Natural killer cell (primary cell): Measurements from ENCODE around the gene CSF1. TPM values are rescaled to one million over a fixed set of nuclear protein-coding genes. Genes with fewer than 3 reads are reported as not detected.

Source experiments
- ATAC-seq, 3 donors: fragments of 150-1000 bp in 2 of 3; fragments of 200-7000 bp in 1 of 3; cut with Tn5 transposase; 1 replicate in 1 of 3; 2 replicates in 2 of 3; pipeline ENCODE4 v1.10.0; 2021; ENCODE audit warnings: mild to moderate bottlenecking in 2 of 3, moderate library complexity in 2 of 3
- DNase-seq, 2 donors: peaks; one replicate each; pipeline versions ENCODE4 v3.0.0 to v3.0.0-alpha.2; 2013 to 2021; ENCODE audit warnings: mixed read lengths in 1 of 2
- H3K27ac ChIP-seq: one replicate; pipeline ENCODE4 v1.5.1; 2013; ENCODE audit warnings: mild to moderate bottlenecking, low read length
- H3K27me3 ChIP-seq: one replicate; pipeline ENCODE4 v1.6.1; 2013; ENCODE audit warnings: low read length; ENCODE audit not compliant: control insufficient read depth, insufficient read depth
- H3K36me3 ChIP-seq: one replicate; pipeline ENCODE4 v1.6.1; 2013; ENCODE audit warnings: low read length; ENCODE audit not compliant: control insufficient read depth, insufficient read depth
- H3K4me1 ChIP-seq: one replicate; pipeline ENCODE4 v1.6.1; 2013; ENCODE audit warnings: low read length; ENCODE audit not compliant: control insufficient read depth, insufficient read depth
- H3K4me3 ChIP-seq: one replicate; pipeline ENCODE4 v1.5.1; 2013; ENCODE audit warnings: low read length
- H3K9me3 ChIP-seq: one replicate; pipeline ENCODE4 v1.6.1; 2013; ENCODE audit warnings: low read length; ENCODE audit not compliant: control insufficient read depth, insufficient read depth
- H3K27ac Mint-ChIP-seq, 2 donors: one replicate each; pipeline ENCODE4 v1.8.0; 2022; ENCODE audit warnings: mild to moderate bottlenecking in 2 of 2, mixed read lengths in 2 of 2, moderate library complexity in 1 of 2
- H3K27me3 Mint-ChIP-seq, 2 donors: one replicate each; pipeline ENCODE4 v1.8.0; 2022; ENCODE audit warnings: low read depth in 2 of 2, mixed read lengths in 2 of 2
- H3K36me3 Mint-ChIP-seq: one replicate; pipeline ENCODE4 v1.8.0; 2022; ENCODE audit warnings: mixed read lengths
- H3K4me1 Mint-ChIP-seq, 2 donors: one replicate each; pipeline ENCODE4 v1.8.0; 2022; ENCODE audit warnings: mixed read lengths in 2 of 2
- H3K4me3 Mint-ChIP-seq: one replicate; pipeline ENCODE4 v1.8.0; 2022; ENCODE audit warnings: mild to moderate bottlenecking, moderate library complexity, mixed read lengths
- H3K9me3 Mint-ChIP-seq, 2 donors: one replicate each; pipeline ENCODE4 v1.8.0; 2022; ENCODE audit warnings: mixed read lengths in 2 of 2
- CTCF ChIP-seq: fragments of 200-600 bp; IDR thresholded peaks from one replicate; pipeline ENCODE4 v1.8.0; 2022; ENCODE audit warnings: antibody characterized with exemption
- WGBS: methylation state at CpG from one replicate; pipeline ENCODE4 v1.1.7; 2013; ENCODE audit warnings: missing lambda C conversion rate; ENCODE audit not compliant: insufficient coverage; 5-methylcytosine and 5-hydroxymethylcytosine counted together
- intact Hi-C: fragments of 100-400 bp; cut with micrococcal nuclease; formaldehyde crosslinking; loops from one replicate; pipeline ENCODE4 v1.14.2; 2022
- total RNA-seq, 4 donors: library from RNA; stranded (reverse); fragments of 120-200 nt in 1 of 4; gene quantifications; one replicate each; pipeline versions ENCODE4 v1.2.3 to v1.2.4, GENCODE V29; 2013 to 2022

The CSF1 gene
- total RNA-seq, 3 donors from 2014 or later (not counting 1 experiment from before 2014, with no cell fraction given), result 2.1 to 57.9 (median 3.7) TPM

GRCh38 chr1:109975718-109976117 is 65.1 kb downstream of the CSF1 start:
- Histone ChIP-seq H3K36me3 (no peaks in the 10 kb centered on the region), H3K4me1 (no peaks in the 10 kb centered on the region), H3K4me3 (no peak overlapping the region), H3K27me3 (peaks cover 9% of the 10 kb centered on the region), H3K9me3 (no peaks in the 10 kb centered on the region), H3K27ac (no peak overlapping the region)
- Mint-ChIP-seq H3K4me3 (no peak overlapping the region), H3K4me1 (no peaks in the 10 kb centered on the region), H3K9me3 (no peaks in the 10 kb centered on the region), H3K27me3 (peaks cover 27 to 61% of the 10 kb centered on the region in 2 donors), H3K36me3 (no peaks in the 10 kb centered on the region), H3K27ac (no peak overlapping the region)
- DNase-seq, result no peak
- no peak for TF ChIP-seq CTCF
- intact Hi-C loops, result no loop called here
- no peak for ATAC-seq
- 95% methylated on average over 3 of the region's 3 CpGs for WGBS

DNA sequence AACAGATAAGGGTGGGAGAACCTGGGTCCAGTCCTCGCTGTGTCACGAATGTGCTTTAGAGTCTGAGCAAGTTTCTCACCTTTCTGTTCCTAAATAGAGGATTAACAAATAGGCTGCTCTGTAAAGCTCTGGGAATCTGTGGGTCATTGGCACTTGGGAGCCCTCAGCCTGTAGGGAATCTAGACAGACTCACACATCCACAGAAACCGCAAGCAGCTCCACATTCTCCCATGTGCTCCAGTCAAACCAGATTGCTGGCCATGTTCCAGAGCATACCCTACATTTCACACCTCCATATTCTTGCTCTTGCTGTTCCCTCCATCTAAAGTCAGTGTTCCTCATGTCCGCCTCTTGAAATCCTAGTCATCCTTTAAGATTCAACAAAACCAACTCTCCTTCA is 66.1 kb downstream of the CSF1 start:
- no peaks in the 10 kb centered on the region for H3K9me3 Mint-ChIP-seq
- H3K27ac Mint-ChIP-seq, result no peak overlapping the region
- Histone ChIP-seq H3K4me1 (no peaks in the 10 kb centered on the region), H3K4me3 (no peak overlapping the region), H3K9me3 (no peaks in the 10 kb centered on the region), H3K36me3 (no peaks in the 10 kb centered on the region), H3K27ac (no peak overlapping the region), H3K27me3 (peaks cover 11% of the 10 kb centered on the region)
- H3K4me1 Mint-ChIP-seq, result no peaks in the 10 kb centered on the region
- no peaks in the 10 kb centered on the region for H3K36me3 Mint-ChIP-seq
- 96% methylated on average over 4 of the region's 4 CpGs for WGBS
- peaks cover 28 to 50% of the 10 kb centered on the region in 2 donors for H3K27me3 Mint-ChIP-seq
- TF ChIP-seq CTCF, result no peak
- no peak overlapping the region for H3K4me3 Mint-ChIP-seq
- ATAC-seq, result no peak
- intact Hi-C loops, result no loop called here
- DNase-seq, result no peak

GRCh38 chr1:109977225-109977624 is 66.6 kb downstream of the CSF1 start:
- Mint-ChIP-seq H3K4me3 (no peak overlapping the region), H3K27ac (no peak overlapping the region), H3K36me3 (no peaks in the 10 kb centered on the region), H3K4me1 (no peaks in the 10 kb centered on the region), H3K27me3 (peaks cover 28 to 46% of the 10 kb centered on the region in 2 donors), H3K9me3 (no peaks in the 10 kb centered on the region)
- Histone ChIP-seq H3K27me3 (peaks cover 11% of the 10 kb centered on the region), H3K4me3 (no peak overlapping the region), H3K27ac (no peak overlapping the region), H3K4me1 (no peaks in the 10 kb centered on the region), H3K36me3 (no peaks in the 10 kb centered on the region), H3K9me3 (no peaks in the 10 kb centered on the region)
- no peak for TF ChIP-seq CTCF
- no peak for DNase-seq
- intact Hi-C loops, result no loop called here
- WGBS, result 95% methylated on average over 7 of the region's 8 CpGs
- no peak for ATAC-seq

DNA sequence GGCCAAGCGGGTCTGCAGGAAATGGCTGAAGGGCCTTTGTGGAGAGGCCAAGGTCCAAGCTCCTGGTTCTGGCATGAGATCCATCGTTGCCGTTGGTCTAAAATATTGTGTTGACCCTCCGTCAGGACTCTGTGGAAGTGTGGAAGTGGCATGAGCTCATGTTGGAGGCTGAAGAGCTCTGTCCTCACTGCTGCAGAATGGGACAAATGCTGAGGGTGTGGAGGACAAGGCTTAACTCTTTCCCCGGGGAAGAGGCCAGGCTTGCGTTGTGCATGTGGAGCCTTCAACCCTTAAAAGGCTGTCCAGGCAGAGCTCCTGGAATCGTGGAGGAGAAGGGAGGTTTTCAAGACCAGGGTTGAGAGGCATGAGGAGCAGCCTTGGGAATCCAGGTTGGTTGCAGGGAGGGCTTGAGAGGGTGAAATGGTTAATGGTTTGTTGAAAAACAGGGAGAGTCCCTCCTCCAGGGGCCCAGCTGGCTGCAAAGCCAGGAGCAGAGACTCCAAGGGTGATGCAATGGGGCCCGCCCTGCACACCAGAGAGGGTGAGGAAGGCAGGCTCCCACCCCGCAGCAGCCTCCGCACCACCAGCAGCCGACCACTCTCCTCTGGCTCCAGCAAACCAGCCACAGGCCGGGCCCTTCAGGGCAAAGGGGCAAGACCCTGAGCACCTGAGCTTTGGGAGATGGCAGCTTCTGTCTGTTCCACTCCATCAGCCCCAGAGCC is 67.2 kb downstream of the CSF1 start:
- no peak for ATAC-seq
- Mint-ChIP-seq H3K4me1 (no peaks in the 10 kb centered on the region), H3K27me3 (peaks cover 28 to 40% of the 10 kb centered on the region in 2 donors), H3K36me3 (no peaks in the 10 kb centered on the region), H3K9me3 (no peaks in the 10 kb centered on the region), H3K27ac (no peak overlapping the region), H3K4me3 (no peak overlapping the region)
- Histone ChIP-seq H3K4me1 (no peaks in the 10 kb centered on the region), H3K27me3 (peaks cover 11% of the 10 kb centered on the region), H3K36me3 (no peaks in the 10 kb centered on the region), H3K27ac (no peak overlapping the region), H3K4me3 (no peak overlapping the region), H3K9me3 (no peaks in the 10 kb centered on the region)
- TF ChIP-seq CTCF, result no peak
- intact Hi-C loops, result no loop called here
- no peak for DNase-seq
- WGBS, result 92% methylated on average over 12 of the region's 12 CpGs
